GM21381 (cell line): ENCODE data around the gene EPB41L4B.
"Not testable (repeated sequence)": the region's sequence is repeated elsewhere in the genome, so short reads cannot be mapped to it uniquely, and the experiment has no call there.

Experiments used
- ATAC-seq: cut with Tn5 transposase; IDR thresholded peaks from one replicate; pipeline ENCODE4 v1.9.1; 2021; ENCODE audit warnings: mild to moderate bottlenecking, moderate library complexity; ENCODE audit not compliant: unreplicated experiment

The EPB41L4B gene

DNA sequence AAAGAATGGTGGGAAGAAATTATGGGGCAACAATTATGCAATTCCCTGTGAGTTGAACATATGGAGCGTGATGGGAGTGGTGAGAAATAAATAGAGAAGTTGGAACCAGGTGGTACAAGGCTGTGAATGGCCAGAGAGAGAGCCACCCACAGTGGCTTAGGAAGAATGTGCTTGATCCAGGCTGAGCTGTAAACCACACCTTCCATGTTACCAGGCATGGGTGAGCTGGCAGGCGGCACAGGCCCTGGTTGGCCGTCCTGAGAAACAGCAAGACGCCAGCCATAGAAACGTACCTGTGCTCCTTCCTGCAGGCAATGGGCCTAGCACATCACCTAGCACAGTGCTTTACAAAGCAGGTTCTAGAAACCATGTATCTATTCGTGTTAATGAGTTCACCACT, 74.3 kb downstream of the EPB41L4B start:
- ATAC-seq: no peak

DNA sequence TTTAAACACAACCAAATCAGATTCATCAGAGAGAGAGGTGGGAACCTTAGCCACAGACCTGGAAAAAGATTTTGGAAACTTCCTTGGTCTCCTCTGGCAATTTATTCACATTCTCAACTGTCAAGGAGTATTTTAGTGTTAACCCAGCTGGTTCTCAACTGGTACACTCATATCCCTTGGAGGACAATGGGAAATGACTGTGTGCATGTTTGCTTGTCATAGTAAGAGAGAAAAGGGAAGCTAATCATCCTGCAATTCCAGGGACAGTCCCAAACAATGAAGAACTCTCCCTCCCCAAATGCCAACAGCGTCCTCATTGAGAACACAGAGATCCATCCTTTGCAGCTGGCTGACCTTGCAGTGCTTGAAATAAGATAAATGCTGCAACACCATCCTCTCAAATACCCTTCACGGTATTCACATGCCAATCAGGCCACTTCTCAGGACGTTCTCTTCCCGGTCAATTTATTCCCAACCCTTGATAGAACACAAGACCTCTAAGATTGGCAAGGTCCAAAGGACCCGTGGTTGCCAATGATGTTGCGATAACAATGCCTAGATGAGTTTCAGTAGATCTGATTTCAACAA, 75.5 kb downstream of the EPB41L4B start:
- ATAC-seq: no peak

DNA sequence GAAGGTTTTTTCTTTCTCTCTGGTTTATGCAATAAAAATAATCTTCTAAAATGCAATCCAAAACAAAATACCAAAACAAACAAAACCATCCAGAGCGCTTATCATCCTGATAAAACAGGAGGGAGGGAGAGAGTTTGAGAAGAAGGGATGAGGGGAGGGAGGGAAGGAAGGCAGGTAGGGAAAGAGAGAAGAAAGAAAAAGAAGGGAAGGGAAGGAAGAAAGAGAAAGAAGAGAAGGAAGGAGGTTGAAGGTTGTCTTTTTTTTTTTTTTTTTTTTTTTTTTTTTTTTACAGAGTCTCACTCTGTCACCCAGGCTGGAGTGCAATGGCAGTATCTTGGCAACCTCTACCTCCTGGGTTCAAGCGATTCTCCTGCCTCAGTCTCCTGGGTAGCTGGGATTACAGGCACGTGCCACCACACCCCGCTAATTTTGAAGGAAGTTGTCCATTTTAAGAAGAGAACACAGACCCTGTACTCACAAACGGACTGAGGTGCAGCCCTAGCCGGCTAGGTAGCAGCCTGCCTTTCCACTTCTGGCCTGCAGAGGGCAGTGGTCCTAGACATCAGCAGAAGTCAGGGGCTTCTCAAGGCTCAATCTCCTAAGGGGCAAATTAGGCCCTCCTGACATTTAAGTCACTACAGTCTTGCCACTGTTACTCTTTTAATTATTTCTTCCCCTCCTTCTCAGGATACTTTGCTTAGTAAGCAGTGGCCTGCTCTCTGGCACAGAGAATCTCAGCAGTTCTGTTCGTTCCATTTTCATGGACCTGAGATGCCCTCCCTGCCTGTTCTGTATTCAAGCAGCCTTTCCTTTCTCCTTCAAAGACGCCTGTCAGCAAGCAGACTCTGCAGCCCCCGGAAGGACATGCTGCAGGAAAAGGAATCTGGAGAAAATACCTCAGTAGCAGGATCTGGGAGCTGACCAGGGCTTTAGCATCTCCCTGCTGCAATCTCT, 76.4 kb downstream of the EPB41L4B start:
- ATAC-seq: peak; percentile 90

DNA sequence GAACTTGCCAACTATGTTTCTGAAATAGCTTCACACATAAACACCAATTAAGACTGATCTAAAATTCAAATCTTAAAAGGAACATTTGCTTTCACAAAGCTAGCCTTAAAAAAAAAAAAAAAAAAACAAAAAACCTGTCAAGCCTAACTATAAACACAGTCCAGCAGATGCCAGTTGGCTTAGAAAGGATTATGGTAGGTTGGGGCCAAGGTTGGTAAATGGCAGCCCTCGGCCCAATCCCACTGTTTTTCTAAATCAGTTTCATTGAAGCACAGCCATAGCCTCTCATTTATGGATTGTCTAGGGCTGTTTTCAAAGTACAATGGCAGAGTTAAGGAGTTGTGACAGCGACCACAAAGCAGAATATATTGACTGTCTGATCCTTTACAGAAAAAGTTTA, 78.1 kb downstream of the EPB41L4B start:
- ATAC-seq: no peak

DNA sequence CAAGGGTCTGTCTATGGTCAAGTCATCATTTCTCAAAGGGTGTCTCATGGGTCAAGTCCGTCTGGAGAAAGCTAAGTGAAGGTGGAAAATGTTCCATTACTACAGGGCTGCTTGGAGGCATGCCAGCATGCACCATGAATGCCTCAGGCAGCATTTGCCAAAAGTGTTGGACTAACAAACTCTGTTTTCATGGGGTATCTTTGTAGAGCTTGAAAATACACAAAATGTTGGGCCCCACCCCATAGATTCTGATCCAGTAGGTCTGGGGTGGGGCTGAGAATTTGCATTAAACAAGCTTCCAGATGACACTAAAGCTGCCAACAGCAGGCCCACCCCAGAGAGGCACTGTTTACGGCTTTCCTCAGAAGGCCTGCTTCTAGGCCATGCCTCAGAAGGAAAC, 78.8 kb downstream of the EPB41L4B start:
- ATAC-seq: no peak

DNA sequence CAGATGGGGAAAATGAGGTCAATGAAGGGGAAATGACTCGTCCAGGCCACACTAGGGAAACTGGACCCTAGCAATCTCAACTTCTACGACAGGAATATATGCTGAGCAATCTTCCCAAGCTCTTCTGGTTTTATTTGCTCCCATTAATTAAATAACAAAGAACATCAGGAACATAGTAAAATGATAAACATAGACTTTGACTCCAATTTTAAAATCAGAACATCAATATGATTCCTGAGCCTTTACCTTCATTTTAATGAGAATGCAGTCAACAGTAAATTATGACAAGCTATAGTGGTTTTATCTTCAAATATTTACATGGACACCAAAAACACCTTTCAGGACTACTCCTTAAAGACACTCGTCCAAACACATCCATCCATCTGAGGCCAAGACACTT, 79.7 kb downstream of the EPB41L4B start:
- no peak for ATAC-seq

DNA sequence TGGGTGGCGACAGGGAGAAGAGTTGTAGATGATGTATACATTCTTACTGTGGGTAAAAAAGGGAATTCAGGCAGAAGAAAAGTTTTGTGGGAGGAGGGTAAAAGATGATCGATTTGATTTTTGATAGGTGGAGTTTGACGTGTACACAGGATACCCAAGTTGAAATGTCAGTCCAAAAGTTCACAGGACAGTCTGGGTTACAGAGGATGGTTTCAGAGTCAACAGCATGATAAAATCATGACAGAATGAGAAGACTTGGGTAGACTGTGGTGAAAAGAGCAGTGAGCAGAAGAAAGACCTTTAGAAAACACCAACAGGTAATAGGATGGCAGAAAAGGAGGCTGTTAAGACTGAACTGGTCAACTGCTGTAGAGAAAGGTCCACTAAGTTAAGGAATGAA, 81.6 kb downstream of the EPB41L4B start:
- ATAC-seq: no peak

DNA sequence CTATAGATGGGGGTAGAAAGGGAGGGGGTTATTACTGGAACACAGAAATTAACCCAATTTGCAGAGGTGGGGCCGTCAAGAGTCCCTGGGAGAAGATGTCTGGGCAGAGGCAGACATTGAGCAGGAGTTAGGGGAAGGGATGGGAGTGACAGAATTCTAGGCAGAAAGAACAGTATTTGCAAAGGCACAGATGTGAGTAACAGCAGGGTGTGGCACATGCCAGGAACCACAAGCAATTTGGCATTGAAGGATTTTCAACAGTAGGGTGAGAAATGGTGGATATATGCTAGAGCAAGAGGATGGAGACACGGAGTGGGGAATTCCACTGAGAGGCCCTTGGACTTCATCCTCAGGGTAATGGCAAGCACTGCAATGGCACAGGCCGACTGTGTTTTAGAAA, 82.2 kb downstream of the EPB41L4B start:
- ATAC-seq: no peak

DNA sequence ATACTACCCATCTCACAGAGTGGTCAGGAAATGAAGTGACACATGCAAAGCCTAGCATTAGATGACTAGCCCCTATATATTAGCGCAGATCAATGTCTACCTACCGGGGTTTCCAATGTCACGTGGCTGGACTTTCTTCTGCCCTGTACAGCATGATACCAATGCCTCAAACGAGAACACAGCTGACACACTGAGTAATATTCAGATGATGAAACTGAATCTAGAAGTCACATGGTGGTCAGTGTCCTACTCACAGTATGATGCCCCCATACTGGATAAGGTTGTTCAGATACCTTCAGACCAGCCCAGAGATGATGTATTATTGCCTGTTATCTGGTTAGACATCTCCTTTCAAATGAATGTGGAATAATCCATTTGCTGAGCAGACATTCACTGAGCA, 82.7 kb downstream of the EPB41L4B start:
- no peak for ATAC-seq

DNA sequence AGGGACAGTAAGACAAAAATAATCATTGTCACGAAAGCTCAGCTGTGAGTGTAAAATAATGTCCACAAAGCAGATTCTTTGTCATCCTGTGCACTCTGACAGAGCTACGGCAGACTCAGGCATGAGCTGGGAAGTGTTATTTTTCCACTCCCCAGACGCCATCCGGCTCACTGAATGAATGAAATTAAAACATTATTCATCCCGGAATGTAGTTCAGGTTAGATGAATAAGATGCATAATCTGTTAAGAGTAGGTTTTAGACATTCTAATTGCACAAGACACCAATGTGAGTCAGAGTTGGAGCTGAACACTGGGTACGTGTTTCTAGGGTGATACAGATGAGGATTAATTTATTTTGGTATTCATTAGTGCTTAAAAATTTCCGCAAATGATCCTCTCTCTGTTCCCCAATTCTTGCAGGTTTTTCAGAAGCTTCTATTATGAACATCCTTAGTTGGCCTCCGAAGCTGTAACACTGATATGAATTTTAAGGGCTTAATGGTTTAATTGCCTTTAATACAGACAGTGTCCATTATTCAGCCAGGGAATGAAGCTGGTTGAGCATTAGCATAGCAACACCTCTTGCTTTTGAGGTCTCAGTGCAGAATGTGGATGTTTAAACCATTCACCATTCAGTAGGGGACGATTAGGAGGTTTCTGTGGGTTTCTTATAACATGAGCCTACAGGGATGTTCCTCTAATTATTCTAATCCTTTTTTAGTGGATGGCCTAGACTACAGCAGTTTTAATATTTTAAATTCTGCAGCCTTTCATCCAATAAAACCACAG, 88.2 kb downstream of the EPB41L4B start:
- no peak for ATAC-seq

DNA sequence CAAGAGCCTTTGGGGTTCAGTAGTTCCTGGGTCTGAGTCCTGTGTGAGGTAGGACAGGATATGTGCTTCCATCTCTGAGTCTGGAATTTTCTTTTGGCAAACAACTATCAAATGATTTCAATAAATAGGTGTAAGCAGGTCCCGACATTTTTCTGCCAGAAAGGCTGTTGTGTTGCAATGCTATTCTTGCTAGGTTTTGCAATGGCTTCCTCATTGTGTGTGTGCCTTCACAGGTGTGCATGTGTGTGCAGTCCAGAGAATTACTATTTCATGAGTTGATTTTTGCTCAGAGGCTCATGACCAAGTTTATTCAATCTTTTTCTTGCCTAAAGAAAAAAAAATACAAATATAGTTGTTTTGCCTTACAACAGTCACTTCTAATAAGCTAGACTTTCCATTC, 89.3 kb downstream of the EPB41L4B start:
- no peak for ATAC-seq

DNA sequence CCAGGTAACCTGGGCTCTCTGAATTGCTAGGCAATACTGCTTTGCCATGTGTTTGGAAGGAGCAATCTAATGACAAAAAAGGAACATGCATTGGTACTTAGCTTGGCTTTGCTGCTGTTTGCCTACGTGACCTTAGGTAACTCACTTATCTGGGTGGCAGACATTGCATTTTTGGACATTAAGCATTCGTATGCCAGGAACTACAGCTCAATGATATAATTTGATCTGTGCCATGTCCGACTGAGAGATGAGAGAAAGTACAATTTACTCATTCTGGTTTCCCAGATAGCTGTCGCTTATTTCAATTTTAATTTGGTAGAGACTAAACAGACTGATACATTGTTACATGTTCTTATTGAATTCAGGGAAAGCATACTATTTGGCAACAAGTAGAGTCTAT, 90.6 kb downstream of the EPB41L4B start:
- no peak for ATAC-seq

DNA sequence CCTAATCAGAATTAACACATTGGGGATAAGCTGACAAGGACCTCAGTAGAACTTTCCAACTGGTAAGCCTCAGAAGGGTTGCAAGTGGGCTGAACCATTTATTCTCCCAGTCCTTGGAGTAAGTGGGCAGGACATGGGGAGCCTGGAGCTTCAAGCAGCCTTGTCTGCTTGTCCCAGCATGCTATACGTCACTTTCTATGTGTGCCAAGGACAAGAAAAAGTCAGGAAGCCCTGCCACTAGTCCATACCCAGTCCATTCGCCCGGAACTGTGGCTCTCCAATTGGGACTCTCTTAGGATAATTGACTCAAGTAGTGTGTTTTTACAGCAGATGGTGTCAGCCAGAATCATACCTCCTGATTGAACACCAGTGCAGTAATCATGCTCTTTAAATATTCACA, 91.2 kb downstream of the EPB41L4B start:
- no peak for ATAC-seq

DNA sequence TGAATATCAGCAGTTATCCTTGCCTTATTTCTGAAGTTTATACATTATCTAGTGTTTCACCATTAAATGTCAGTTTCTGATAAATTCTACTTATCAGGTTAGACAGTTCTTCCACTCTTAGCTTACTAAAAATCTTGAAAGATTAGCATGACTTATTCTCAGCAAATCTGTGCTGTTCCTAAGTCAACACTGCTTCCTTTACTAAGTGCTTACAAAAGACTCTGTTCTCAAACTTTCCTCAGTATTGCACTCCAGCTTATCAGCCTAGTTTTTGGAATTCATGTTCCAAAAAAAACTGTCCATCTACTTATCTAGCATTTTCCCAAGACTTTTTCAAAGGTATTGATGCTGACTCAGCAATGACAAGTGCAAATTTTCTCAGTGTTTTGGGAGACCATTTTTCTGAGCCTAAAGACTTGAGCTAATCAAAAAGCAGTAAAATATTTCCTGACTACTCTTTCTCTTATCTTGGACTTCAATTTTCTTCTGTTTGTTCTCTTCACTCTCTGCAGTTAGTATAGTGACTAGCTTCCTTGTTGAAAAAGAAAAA, 92.7 kb downstream of the EPB41L4B start:
- no peak for ATAC-seq

DNA sequence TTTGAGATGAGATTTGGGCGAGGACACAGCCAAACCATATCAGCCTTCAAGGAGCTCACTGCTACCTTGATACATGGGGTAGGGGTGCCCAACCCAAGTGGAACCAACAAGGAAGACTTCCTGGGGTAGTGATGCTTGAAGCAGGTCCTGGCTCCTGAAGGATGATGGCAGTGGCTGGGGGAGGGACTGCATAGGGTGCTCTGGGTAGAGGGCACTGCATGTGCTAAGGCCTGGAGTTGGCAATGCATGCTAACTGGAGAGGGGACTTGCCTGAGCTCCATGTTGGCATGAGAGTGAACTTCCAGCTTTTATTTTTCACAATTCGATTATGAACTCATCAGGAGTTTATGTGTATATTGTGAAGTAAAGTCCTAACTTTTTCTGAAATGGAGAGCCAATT, 95.2 kb downstream of the EPB41L4B start:
- no peak for ATAC-seq

DNA sequence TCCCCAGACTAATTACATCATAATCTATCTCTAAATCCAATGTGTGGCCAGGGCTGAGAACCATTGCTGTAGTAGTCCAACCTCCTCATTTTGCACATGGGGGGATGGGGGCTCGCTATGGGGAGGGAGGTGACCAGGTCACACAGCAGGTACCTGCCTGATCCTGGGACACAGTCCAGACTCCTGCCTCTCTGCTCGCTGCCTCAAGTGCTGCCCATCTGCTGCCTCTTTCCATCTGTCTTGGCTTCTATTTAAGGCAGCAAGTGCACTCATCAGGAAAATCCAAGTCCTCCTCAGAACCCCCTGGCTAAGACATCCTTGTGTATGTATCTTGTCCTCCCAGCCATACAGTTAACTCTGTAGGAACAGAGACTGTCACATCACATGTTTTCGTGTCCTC, 96.1 kb downstream of the EPB41L4B start:
- no peak for ATAC-seq

DNA sequence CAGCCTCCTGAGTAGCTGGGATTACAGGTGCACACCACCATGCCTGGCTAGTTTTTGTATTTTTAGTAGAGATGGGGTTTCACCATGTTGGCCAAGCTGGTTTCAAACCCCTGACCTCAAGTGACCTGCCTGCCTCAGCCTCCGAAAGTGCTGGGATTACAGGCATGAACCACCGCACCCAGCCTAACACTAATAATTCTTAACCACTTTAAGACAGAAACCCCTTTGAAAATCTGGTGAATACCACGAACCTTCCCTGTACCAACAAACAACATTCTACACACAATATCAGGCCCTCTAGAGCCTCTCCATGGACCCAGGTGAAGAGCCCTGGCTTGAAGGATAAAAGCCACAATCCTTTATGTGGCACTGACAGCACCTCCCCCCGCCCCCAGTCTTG, 102.6 kb downstream of the EPB41L4B start:
- not testable (repeated sequence) for ATAC-seq

DNA sequence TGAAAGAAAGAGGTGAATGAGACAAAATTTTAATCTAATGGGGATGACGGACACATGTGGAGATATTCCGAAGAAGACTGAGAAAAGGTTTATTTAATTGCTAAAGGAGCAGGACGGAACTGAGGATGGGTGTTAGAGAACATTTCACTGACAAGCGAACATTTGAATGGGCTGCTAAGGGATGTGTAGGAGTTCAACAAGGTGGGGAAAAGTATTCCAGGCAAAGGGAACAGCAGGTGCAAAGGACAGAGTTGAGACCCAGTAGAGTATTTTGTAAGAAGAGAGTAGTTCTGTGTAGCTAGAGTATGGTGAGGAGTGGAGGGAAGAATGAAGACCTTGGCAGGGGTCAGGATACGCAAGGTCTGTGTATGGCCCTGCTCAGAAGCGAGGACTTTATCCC, 106.4 kb downstream of the EPB41L4B start:
- ATAC-seq: no peak

DNA sequence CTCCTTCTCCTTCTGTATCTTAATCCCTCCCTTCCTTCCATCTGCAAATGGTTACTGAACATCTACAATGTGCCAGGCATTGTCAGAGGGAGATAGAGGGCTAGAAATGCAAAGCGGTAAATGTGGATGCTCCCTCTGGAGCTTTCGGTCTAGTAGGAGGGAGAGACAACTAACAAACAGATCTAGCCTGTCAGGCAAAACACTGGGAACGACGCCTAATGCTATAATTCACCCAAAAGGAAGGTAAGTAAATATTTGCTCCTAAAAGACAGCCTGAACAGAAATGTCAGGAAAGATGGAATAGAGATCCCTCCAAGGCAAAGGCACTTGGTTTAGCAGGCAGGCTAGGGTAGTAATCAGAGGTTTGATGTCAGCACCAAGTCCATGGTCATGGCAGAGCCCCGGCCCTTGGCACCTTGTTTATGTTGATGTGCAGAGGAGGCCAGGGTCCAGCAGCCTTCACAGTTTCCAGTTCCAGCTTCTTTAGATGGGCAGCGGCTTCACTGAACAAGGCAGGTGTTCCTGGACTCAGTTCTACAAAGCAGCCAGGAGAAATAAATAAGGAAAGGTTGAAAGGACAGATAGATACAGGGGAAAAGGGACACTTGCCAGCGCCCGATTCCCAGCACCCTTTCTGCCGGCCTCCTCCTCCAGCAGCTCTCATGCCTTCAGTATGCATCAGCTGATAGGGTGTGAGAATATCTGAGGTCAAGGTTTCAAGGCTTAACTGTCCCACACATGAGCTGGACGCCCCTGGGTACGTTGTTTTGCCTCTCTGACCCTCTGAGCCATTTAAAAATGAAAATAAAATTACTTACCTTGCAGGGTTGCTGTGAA, 107.4 kb downstream of the EPB41L4B start:
- ATAC-seq: no peak

DNA sequence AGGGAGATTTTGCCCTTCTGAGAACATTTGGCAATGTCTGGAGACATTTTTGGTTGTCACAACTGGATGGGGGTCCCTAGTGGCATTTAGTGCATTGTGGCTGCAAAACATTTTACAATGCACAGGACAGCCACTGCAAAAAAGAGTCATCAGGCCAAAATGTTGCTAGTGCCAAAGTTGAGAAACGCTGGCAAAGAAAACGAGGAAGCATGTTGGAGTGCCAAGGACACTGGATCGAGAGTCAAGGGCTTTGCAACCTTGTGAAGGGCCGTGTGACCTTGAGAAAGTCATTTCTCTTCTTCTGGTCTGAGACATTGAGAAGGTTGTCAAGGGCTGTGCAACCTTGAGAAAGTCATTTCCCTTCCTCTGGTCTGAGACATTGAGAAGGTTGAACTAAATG, 108.1 kb downstream of the EPB41L4B start:
- no peak for ATAC-seq

DNA sequence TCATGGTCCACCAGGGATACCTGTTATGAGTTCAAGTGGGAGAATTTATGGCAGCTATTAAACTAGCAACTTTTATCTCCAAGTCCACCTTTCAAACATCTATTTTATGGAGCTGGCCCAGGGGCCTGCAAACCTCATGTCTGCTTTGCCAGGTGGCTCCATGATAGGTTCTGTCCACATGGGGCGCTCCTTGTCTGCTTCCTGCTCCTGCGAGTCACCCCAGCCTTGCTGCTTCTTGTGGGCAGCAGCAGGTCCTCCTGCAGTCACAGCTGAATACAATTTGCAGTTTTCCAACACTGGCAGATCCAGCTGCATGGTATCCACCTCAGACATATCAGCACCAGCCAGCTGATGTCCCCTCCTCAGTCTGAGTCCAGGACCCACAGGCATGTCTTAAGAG, 114.2 kb downstream of the EPB41L4B start:
- ATAC-seq: no peak
